Transverse colon (tissue), 4 donors: ENCODE data around the gene ZNF780A.

ENCODE experiments used
- EP300 ChIP-seq: sonication (generic); formaldehyde crosslinking; IDR thresholded peaks from one replicate; pipeline ENCODE4 v1.6.1; 2017; ENCODE audit warnings: antibody characterized with exemption, low read depth
- POLR2A ChIP-seq: fragments of 450-650 bp; IDR thresholded peaks from one replicate; pipeline ENCODE4 v1.6.1; 2016; ENCODE audit warnings: antibody characterized with exemption, mild to moderate bottlenecking, moderate library complexity
- POLR2AphosphoS5 ChIP-seq, 3 donors: sonication (generic); formaldehyde crosslinking; IDR thresholded peaks; one replicate each; pipeline ENCODE4 v1.6.1; 2016; ENCODE audit warnings: antibody characterized with exemption in 3 of 3
- TF ChIP-seq, protein P1 (sequence below), 5 experiments: fragments of 200-600 bp in 3 of 5; fragments of 450-650 bp in 2 of 5; sonication (generic) in 3 of 5; IDR thresholded peaks; 1 replicate in 2 of 5; 2 replicates in 3 of 5; pipeline ENCODE4 v1.5.1; 2016 to 2017; ENCODE audit warnings: antibody characterized with exemption in 5 of 5, inconsistent platforms in 3 of 5, mild to moderate bottlenecking in 2 of 5, moderate library complexity in 1 of 5

GRCh38 chr19:40119380-40119779, 28.6 kb upstream of the ZNF780A start:
- TF ChIP-seq, protein P1, sequence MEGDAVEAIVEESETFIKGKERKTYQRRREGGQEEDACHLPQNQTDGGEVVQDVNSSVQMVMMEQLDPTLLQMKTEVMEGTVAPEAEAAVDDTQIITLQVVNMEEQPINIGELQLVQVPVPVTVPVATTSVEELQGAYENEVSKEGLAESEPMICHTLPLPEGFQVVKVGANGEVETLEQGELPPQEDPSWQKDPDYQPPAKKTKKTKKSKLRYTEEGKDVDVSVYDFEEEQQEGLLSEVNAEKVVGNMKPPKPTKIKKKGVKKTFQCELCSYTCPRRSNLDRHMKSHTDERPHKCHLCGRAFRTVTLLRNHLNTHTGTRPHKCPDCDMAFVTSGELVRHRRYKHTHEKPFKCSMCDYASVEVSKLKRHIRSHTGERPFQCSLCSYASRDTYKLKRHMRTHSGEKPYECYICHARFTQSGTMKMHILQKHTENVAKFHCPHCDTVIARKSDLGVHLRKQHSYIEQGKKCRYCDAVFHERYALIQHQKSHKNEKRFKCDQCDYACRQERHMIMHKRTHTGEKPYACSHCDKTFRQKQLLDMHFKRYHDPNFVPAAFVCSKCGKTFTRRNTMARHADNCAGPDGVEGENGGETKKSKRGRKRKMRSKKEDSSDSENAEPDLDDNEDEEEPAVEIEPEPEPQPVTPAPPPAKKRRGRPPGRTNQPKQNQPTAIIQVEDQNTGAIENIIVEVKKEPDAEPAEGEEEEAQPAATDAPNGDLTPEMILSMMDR (IDR thresholded peaks at IDR 0.05): no peak
- TF ChIP-seq POLR2A (no peak), POLR2AphosphoS5 (IDR thresholded peaks at IDR 0.05) (no peak), EP300 (no peak)
